A673 (cell line): ENCODE results near the gene FBXL15.

Experiments used
- CTCF ChIP-seq: fragments of 300-800, 200-600 bp; sonication (generic); conservative IDR thresholded peaks from 2 replicates; pipeline ENCODE4 v1.5.1; 2017; ENCODE audit warnings: low read depth, mild to moderate bottlenecking, antibody characterized with exemption, low read length, moderate library complexity, mixed read lengths
- EZH2 ChIP-seq: fragments of 200-600 bp; sonication (generic); IDR thresholded peaks from 2 replicates; pipeline ENCODE4 v1.6.1; 2017; ENCODE audit warnings: borderline replicate concordance, low read depth, mild to moderate bottlenecking, mixed read lengths, antibody characterized with exemption, low read length; ENCODE audit not compliant: poor library complexity, severe bottlenecking

- TF ChIP-seq CTCF (no peak), EZH2 (no peak)
These were observed 13.1 kb upstream of the FBXL15 start for GRCh38 chr10:102407425-102408130.
